ENCODE measurements around the gene ZNF674. TPM values are rescaled to one million over a fixed set of nuclear protein-coding genes. Genes with fewer than 3 reads are reported as not detected.

The ZNF674 gene
- total RNA-seq, 1 donor from 2014 or later = 11.6 TPM

GRCh38 chrX:46456125-46456922, 88.9 kb downstream of the ZNF674 start:
- no peak overlapping the region for H3K4me3 ChIP-seq (ENCODE audit: low read depth, low read length)
- FAIRE-seq (peak; percentile 91), DNase-seq (ENCODE audit: low read depth) (no peak)
- no peak for TF ChIP-seq CTCF (IDR thresholded peaks at IDR 0.05; ENCODE audit: insufficient read depth, low read length, severe bottlenecking)
- H3K36me3 ChIP-seq (ENCODE audit: control insufficient read depth, insufficient read depth, low read length) = no peaks in the 10 kb centered on the region
- H3K27me3 ChIP-seq (ENCODE audit: control insufficient read depth, insufficient read depth, low read length) = no peaks in the 10 kb centered on the region

Other genes with a start within 250 kb of the ZNF674 start
- gene CHST7, start 28.3 kb upstream of the ZNF674 start, total RNA-seq = 3.4 and 4.0 TPM in 2 replicates
- 8.2 and 15.0 TPM in 2 replicates for gene SLC9A7, start 213.7 kb upstream of the ZNF674 start, total RNA-seq